H9 (cell line): ENCODE measurements around the gene CLNS1A. TPM values are rescaled to one million over a fixed set of nuclear protein-coding genes. Genes with fewer than 3 reads are reported as not detected.

ENCODE experiments used
- DNase-seq: peaks from one replicate; pipeline ENCODE4 v3.0.0-alpha.2; 2017
- H2AFZ ChIP-seq: one replicate; pipeline ENCODE4 v1.6.1; 2013; ENCODE audit warnings: mild to moderate bottlenecking, low read length, control low read depth, moderate library complexity
- H2AK5ac ChIP-seq: 2 replicates; pipeline ENCODE4 v1.6.1; 2013; ENCODE audit warnings: low read length, control low read depth, mixed read lengths; ENCODE audit not compliant: insufficient read length
- H2BK120ac ChIP-seq: one replicate; pipeline ENCODE4 v1.6.1; 2013; ENCODE audit warnings: low read depth, mild to moderate bottlenecking, low read length, control low read depth, inconsistent platforms; ENCODE audit not compliant: poor library complexity, severe bottlenecking
- H2BK12ac ChIP-seq: 2 replicates; pipeline ENCODE4 v1.6.1; 2013; ENCODE audit warnings: low read length, control low read depth, mixed read lengths, low read depth; ENCODE audit not compliant: insufficient read length
- H2BK15ac ChIP-seq: 2 replicates; pipeline ENCODE4 v1.6.1; 2013; ENCODE audit warnings: low read depth, low read length, control low read depth
- H2BK20ac ChIP-seq: one replicate; pipeline ENCODE4 v1.6.1; 2013; ENCODE audit warnings: low read depth, mild to moderate bottlenecking, low read length, control low read depth, inconsistent platforms; ENCODE audit not compliant: poor library complexity, severe bottlenecking
- H2BK5ac ChIP-seq: 2 replicates; pipeline ENCODE4 v1.6.1; 2013; ENCODE audit warnings: low read length, control low read depth, mixed read lengths; ENCODE audit not compliant: insufficient read length
- H3K14ac ChIP-seq: 2 replicates; pipeline ENCODE4 v1.6.1; 2013; ENCODE audit warnings: low read length, control low read depth; ENCODE audit not compliant: insufficient read depth
- H3K18ac ChIP-seq: 2 replicates; pipeline ENCODE4 v1.6.1; 2013; ENCODE audit warnings: low read depth, mild to moderate bottlenecking, mixed read lengths, low read length, control low read depth; ENCODE audit not compliant: insufficient read length
- H3K23ac ChIP-seq: 2 replicates; pipeline ENCODE4 v1.6.1; 2013; ENCODE audit warnings: low read length, control low read depth, mixed read lengths, low read depth; ENCODE audit not compliant: insufficient read length
- H3K23me2 ChIP-seq: 2 replicates; pipeline ENCODE4 v1.6.1; 2013; ENCODE audit warnings: low read depth, mild to moderate bottlenecking, mixed read lengths, low read length, control low read depth; ENCODE audit not compliant: insufficient read length, poor library complexity, severe bottlenecking
- H3K27ac ChIP-seq: 2 replicates; pipeline ENCODE4 v1.5.1; 2013; ENCODE audit warnings: low read length, control low read depth, mixed read lengths, low read depth; ENCODE audit not compliant: insufficient read length
- H3K27me3 ChIP-seq: 2 replicates; pipeline ENCODE4 v1.6.1; 2013; ENCODE audit warnings: low read length, control low read depth, inconsistent platforms; ENCODE audit not compliant: insufficient read depth
- H3K4ac ChIP-seq: 2 replicates; pipeline ENCODE4 v1.6.1; 2013; ENCODE audit warnings: low read depth, mild to moderate bottlenecking, control low read depth, inconsistent platforms, low read length, moderate library complexity
- H3K4me1 ChIP-seq: 2 replicates; pipeline ENCODE4 v1.6.1; 2013; ENCODE audit warnings: low read length, control low read depth, inconsistent platforms; ENCODE audit not compliant: insufficient read depth
- H3K4me2 ChIP-seq: 2 replicates; pipeline ENCODE4 v1.6.1; 2013; ENCODE audit warnings: low read length, control low read depth, mixed read lengths; ENCODE audit not compliant: insufficient read length, insufficient read depth
- H3K56ac ChIP-seq: 2 replicates; pipeline ENCODE4 v1.6.1; 2013; ENCODE audit warnings: low read depth, mild to moderate bottlenecking, mixed read lengths, low read length, control low read depth; ENCODE audit not compliant: insufficient read length
- H3K79me1 ChIP-seq: 2 replicates; pipeline ENCODE4 v1.6.1; 2013; ENCODE audit warnings: low read depth, mild to moderate bottlenecking, moderate library complexity, low read length, control low read depth, inconsistent platforms; ENCODE audit not compliant: insufficient read depth, poor library complexity, severe bottlenecking
- H3K79me2 ChIP-seq: 2 replicates; pipeline ENCODE4 v1.6.1; 2013; ENCODE audit warnings: low read length, control low read depth, inconsistent platforms; ENCODE audit not compliant: insufficient read depth
- H3K9ac ChIP-seq: 2 replicates; pipeline ENCODE4 v1.6.1; 2013; ENCODE audit warnings: low read length, control low read depth, mixed read lengths; ENCODE audit not compliant: insufficient read length; ENCODE audit errors: extremely low read depth
- H3K9me3 ChIP-seq: one replicate; pipeline ENCODE4 v1.6.1; 2013; ENCODE audit warnings: low read depth, low read length, inconsistent platforms; ENCODE audit not compliant: control insufficient read depth
- H3T11ph ChIP-seq: one replicate; pipeline ENCODE4 v1.6.1; 2013; ENCODE audit warnings: mild to moderate bottlenecking, low read length, control low read depth, inconsistent platforms
- H4K20me1 ChIP-seq: one replicate; pipeline ENCODE4 v1.6.1; 2013; ENCODE audit not compliant: control insufficient read depth, insufficient read length, insufficient read depth
- H4K5ac ChIP-seq: 2 replicates; pipeline ENCODE4 v1.6.1; 2013; ENCODE audit warnings: low read depth, mild to moderate bottlenecking, mixed read lengths, low read length, control low read depth; ENCODE audit not compliant: insufficient read length
- H4K8ac ChIP-seq: replicated peaks from 2 replicates; pipeline ENCODE4 v1.6.1; 2013; ENCODE audit warnings: low read length, control low read depth, mixed read lengths, low read depth; ENCODE audit not compliant: insufficient read length
- H4K91ac ChIP-seq: 2 replicates; pipeline ENCODE4 v1.6.1; 2013; ENCODE audit warnings: low read depth, mild to moderate bottlenecking, moderate library complexity, mixed read lengths, low read length, control low read depth; ENCODE audit not compliant: insufficient read length
- H3K27ac Mint-ChIP-seq, 3 experiments: 2 replicates in 2 of 3; 3 replicates in 1 of 3; pipeline ENCODE4 v1.8.0; 2020 to 2021; ENCODE audit warnings: mixed read lengths in 3 of 3, mild to moderate bottlenecking in 1 of 3, moderate library complexity in 1 of 3
- H3K27me3 Mint-ChIP-seq: 2 replicates; pipeline ENCODE4 v1.8.0; 2021; ENCODE audit warnings: low read depth, mild to moderate bottlenecking, moderate library complexity, mixed read lengths
- H3K36me3 Mint-ChIP-seq, 3 experiments: 2 replicates in 2 of 3; 3 replicates in 1 of 3; pipeline ENCODE4 v1.8.0; 2020 to 2021; ENCODE audit warnings: low read depth in 3 of 3, mixed read lengths in 3 of 3; ENCODE audit not compliant: insufficient read depth in 1 of 3
- H3K4me1 Mint-ChIP-seq, 2 experiments: 2 replicates each; pipeline ENCODE4 v1.8.0; 2020; ENCODE audit warnings: mixed read lengths in 2 of 2
- H3K4me3 Mint-ChIP-seq, 2 experiments: 2 replicates in 1 of 2; 3 replicates in 1 of 2; pipeline ENCODE4 v1.8.0; 2020 to 2021; ENCODE audit warnings: mild to moderate bottlenecking in 2 of 2, mixed read lengths in 2 of 2, moderate library complexity in 1 of 2
- H3K9me3 Mint-ChIP-seq, 2 experiments: 2 replicates in 1 of 2; 3 replicates in 1 of 2; pipeline ENCODE4 v1.8.0; 2020; ENCODE audit warnings: mild to moderate bottlenecking in 2 of 2, mixed read lengths in 2 of 2, moderate library complexity in 1 of 2
- WGBS: extraction: QIAGEN DNeasy Blood & Tissue Kit; methylation state at CpG from one replicate; pipeline ENCODE4 v1.1.7; 2013; ENCODE audit warnings: missing lambda C conversion rate, low lambda C conversion rate, mixed read lengths; ENCODE audit not compliant: insufficient read length; ENCODE audit errors: extremely low coverage; 5-methylcytosine and 5-hydroxymethylcytosine counted together
- total RNA-seq: library from RNA; stranded (reverse); gene quantifications from 2 replicates; pipeline ENCODE4 v1.2.1, GENCODE V29; 2021
- TF ChIP-seq, protein P1 (sequence below): fragments of 200-600 bp; sonication (generic); conservative IDR thresholded peaks from 3 replicates; pipeline ENCODE4 v1.8.0; 2021; ENCODE audit warnings: antibody characterized with exemption, mild to moderate bottlenecking

The CLNS1A gene
- total RNA-seq, 1 experiment from 2014 or later: 165 TPM

DNA sequence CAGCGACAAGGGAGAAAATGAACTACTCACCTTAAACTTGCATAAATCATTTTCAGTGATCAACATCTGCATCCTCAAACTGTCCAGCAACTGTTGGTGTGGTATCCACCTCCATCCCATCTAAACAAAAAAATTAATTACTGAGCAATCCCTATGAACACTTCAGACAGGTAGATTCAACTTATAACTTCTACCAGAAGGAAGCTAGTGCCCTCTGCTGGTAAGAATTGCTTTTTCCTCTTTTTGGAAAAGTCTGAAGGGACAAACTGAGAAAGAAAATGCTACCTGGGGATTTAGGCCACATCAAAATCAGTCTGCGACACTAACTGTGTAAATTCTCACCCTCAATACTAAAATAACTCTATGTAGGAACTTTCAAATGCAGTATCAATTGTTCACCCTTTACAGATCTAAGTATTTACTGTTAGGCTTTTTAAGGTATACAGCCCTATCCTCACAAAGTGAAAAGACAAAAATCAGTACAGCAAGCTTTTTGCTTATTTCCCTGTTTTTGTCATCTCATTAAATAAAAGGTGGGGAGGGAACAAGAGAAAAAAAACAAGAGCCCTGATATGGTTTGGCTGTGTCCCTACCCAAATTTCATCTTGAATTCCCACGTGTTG, 17.9 kb downstream of the CLNS1A start:
- Histone ChIP-seq H3K23me2 (no peaks in the 10 kb centered on the region), H4K5ac (no peak overlapping the region), H2AK5ac (no peak overlapping the region), H2BK20ac (no peak overlapping the region), H3K9ac (no peak overlapping the region), H4K8ac (no peak overlapping the region), H3K27ac (no peak overlapping the region), H3K79me2 (no peaks in the 10 kb centered on the region), H3K27me3 (no peaks in the 10 kb centered on the region), H2BK12ac (no peak overlapping the region), H2BK120ac (no peak overlapping the region), H2BK5ac (no peak overlapping the region), H3K4me2 (no peak overlapping the region), H3K56ac (no peak overlapping the region), H3K14ac (no peak overlapping the region), H4K20me1 (no peaks in the 10 kb centered on the region), H3K79me1 (no peaks in the 10 kb centered on the region), H4K91ac (no peak overlapping the region), H2BK15ac (no peak overlapping the region), H3K4me1 (no peaks in the 10 kb centered on the region), H3K23ac (no peak overlapping the region), H2AFZ (no peak overlapping the region), H3K9me3 (no peaks in the 10 kb centered on the region), H3K4ac (no peak overlapping the region), H3K18ac (no peak overlapping the region), H3T11ph (no peak overlapping the region)
- H3K4me1 Mint-ChIP-seq: no peaks in the 10 kb centered on the region
- TF ChIP-seq, protein P1, sequence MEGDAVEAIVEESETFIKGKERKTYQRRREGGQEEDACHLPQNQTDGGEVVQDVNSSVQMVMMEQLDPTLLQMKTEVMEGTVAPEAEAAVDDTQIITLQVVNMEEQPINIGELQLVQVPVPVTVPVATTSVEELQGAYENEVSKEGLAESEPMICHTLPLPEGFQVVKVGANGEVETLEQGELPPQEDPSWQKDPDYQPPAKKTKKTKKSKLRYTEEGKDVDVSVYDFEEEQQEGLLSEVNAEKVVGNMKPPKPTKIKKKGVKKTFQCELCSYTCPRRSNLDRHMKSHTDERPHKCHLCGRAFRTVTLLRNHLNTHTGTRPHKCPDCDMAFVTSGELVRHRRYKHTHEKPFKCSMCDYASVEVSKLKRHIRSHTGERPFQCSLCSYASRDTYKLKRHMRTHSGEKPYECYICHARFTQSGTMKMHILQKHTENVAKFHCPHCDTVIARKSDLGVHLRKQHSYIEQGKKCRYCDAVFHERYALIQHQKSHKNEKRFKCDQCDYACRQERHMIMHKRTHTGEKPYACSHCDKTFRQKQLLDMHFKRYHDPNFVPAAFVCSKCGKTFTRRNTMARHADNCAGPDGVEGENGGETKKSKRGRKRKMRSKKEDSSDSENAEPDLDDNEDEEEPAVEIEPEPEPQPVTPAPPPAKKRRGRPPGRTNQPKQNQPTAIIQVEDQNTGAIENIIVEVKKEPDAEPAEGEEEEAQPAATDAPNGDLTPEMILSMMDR: peak; percentile 87
- WGBS: no CpG with 5 or more reads among the region's 3 CpGs
- H3K36me3 Mint-ChIP-seq: peaks cover 53 to 81% (median 78%) of the 10 kb centered on the region in 3 experiments
- H3K27ac Mint-ChIP-seq: peak overlapping the region in 1 of 3 experiments; percentile 69; a peak in 3 of 7 replicates
- H3K4me3 Mint-ChIP-seq: no peak overlapping the region
- no peaks in the 10 kb centered on the region for H3K9me3 Mint-ChIP-seq
- no peaks in the 10 kb centered on the region for H3K27me3 Mint-ChIP-seq
- DNase-seq: no peak
